OCI-LY1 (cell line): Measurements from ENCODE around the gene SYNE1.

ENCODE experiments used
- CTCF ChIP-seq: fragments of 200-600 bp; sonication (generic), shearing (Covaris generic); IDR thresholded peaks from 2 replicates; pipeline ENCODE4 v1.5.1; 2017; ENCODE audit warnings: mild to moderate bottlenecking, antibody characterized with exemption, low read length, moderate library complexity, mixed read lengths
- EZH2 ChIP-seq: fragments of 200-600 bp; sonication (generic), shearing (Covaris generic); IDR thresholded peaks from 2 replicates; pipeline ENCODE4 v1.8.0; 2017; ENCODE audit warnings: borderline replicate concordance, mixed run types, mild to moderate bottlenecking, antibody characterized with exemption, low read length, moderate library complexity, mixed read lengths

- TF ChIP-seq CTCF (no peak), EZH2 (no peak)
Observed at GRCh38 chr6:152454003-152454402, 183.2 kb downstream of the SYNE1 start.
